ENCODE data around the gene WDR75.

Gene WDR75

GRCh38 chr2:189406586-189407233 lies 34.6 kb upstream of the WDR75 start:
- TF ChIP-seq SIN3A (IDR thresholded peaks at IDR 0.05; ENCODE audit: borderline replicate concordance, insufficient read depth, low read length), result no peak
- TF ChIP-seq, protein P1, sequence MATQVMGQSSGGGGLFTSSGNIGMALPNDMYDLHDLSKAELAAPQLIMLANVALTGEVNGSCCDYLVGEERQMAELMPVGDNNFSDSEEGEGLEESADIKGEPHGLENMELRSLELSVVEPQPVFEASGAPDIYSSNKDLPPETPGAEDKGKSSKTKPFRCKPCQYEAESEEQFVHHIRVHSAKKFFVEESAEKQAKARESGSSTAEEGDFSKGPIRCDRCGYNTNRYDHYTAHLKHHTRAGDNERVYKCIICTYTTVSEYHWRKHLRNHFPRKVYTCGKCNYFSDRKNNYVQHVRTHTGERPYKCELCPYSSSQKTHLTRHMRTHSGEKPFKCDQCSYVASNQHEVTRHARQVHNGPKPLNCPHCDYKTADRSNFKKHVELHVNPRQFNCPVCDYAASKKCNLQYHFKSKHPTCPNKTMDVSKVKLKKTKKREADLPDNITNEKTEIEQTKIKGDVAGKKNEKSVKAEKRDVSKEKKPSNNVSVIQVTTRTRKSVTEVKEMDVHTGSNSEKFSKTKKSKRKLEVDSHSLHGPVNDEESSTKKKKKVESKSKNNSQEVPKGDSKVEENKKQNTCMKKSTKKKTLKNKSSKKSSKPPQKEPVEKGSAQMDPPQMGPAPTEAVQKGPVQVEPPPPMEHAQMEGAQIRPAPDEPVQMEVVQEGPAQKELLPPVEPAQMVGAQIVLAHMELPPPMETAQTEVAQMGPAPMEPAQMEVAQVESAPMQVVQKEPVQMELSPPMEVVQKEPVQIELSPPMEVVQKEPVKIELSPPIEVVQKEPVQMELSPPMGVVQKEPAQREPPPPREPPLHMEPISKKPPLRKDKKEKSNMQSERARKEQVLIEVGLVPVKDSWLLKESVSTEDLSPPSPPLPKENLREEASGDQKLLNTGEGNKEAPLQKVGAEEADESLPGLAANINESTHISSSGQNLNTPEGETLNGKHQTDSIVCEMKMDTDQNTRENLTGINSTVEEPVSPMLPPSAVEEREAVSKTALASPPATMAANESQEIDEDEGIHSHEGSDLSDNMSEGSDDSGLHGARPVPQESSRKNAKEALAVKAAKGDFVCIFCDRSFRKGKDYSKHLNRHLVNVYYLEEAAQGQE (IDR thresholded peaks at IDR 0.05; ENCODE audit: insufficient read depth in 1 of 2, low read depth in 2 of 2, low read length in 2 of 2), result no peak
- TF ChIP-seq FOXP2 (optimal IDR thresholded peaks at IDR 0.05; ENCODE audit: borderline replicate concordance, extremely low read depth, extremely low read length, insufficient read depth), result no peak
- TF ChIP-seq TAF1 (IDR thresholded peaks at IDR 0.05; ENCODE audit: borderline replicate concordance, insufficient read depth, low read length), result no peak
- no peak for TF ChIP-seq POLR2AphosphoS5 (IDR thresholded peaks at IDR 0.05; ENCODE audit: low read depth, low read length)

- no peak for TF ChIP-seq TAF1 (IDR thresholded peaks at IDR 0.05; ENCODE audit: borderline replicate concordance, insufficient read depth, low read length)
- TF ChIP-seq FOXP2 (optimal IDR thresholded peaks at IDR 0.05; ENCODE audit: borderline replicate concordance, extremely low read depth, extremely low read length, insufficient read depth), result no peak
- TF ChIP-seq, protein P1 (IDR thresholded peaks at IDR 0.05; ENCODE audit: insufficient read depth in 1 of 2, low read depth in 2 of 2, low read length in 2 of 2), result no peak
- TF ChIP-seq SIN3A (IDR thresholded peaks at IDR 0.05; ENCODE audit: borderline replicate concordance, insufficient read depth, low read length), result no peak
- TF ChIP-seq POLR2AphosphoS5 (IDR thresholded peaks at IDR 0.05; ENCODE audit: low read depth, low read length), result no peak
These were observed 33.7 kb upstream of the WDR75 start for GRCh38 chr2:189407281-189408209.

DNA sequence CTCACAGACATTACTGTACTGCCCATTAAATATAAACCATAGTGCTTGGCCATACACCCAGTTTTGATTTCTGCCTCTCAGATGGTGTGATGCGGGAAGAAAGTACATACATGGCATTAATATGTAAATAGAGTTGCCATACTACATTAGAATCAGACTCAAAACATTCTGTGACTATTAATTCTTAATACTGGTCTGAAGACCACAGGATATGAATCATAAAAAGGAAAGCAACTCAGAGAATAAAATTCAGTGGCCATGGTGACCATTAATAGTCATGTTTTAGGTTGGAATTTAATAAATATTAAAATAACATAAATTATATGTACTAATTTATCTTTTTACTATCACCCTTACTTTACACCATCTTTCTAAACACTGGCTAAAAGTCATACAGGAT lies 33.0 kb upstream of the WDR75 start:
- TF ChIP-seq FOXP2 (optimal IDR thresholded peaks at IDR 0.05; ENCODE audit: borderline replicate concordance, extremely low read depth, extremely low read length, insufficient read depth) (no peak), SIN3A (IDR thresholded peaks at IDR 0.05; ENCODE audit: borderline replicate concordance, insufficient read depth, low read length) (no peak), TAF1 (IDR thresholded peaks at IDR 0.05; ENCODE audit: borderline replicate concordance, insufficient read depth, low read length) (no peak), POLR2AphosphoS5 (IDR thresholded peaks at IDR 0.05; ENCODE audit: low read depth, low read length) (no peak)
- TF ChIP-seq, protein P1 (IDR thresholded peaks at IDR 0.05; ENCODE audit: insufficient read depth in 1 of 2, low read depth in 2 of 2, low read length in 2 of 2), result no peak

DNA sequence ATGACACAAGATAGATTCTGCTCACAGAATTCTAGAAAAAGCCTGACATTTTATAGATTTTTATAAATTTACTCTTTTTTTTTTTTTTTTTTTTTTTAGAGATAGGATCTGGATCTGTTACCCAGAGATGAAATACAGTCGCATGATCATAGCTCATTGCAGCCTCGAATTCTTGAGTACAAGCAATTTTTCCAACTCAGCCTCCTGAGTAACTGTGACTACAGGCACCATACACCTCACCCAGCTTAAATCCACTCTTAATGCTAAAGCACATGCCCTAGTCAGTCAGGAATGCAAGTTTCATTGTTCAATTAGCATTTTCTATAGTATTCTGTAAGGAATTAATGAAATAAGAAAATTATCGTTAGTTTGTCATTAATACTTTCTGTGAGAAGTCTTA lies 32.1 kb upstream of the WDR75 start:
- TF ChIP-seq, protein P1 (IDR thresholded peaks at IDR 0.05; ENCODE audit: insufficient read depth in 1 of 2, low read depth in 2 of 2, low read length in 2 of 2), result no peak
- TF ChIP-seq SIN3A (IDR thresholded peaks at IDR 0.05; ENCODE audit: borderline replicate concordance, insufficient read depth, low read length) (no peak), POLR2AphosphoS5 (IDR thresholded peaks at IDR 0.05; ENCODE audit: low read depth, low read length) (no peak), TAF1 (IDR thresholded peaks at IDR 0.05; ENCODE audit: borderline replicate concordance, insufficient read depth, low read length) (no peak), FOXP2 (optimal IDR thresholded peaks at IDR 0.05; ENCODE audit: borderline replicate concordance, extremely low read depth, extremely low read length, insufficient read depth) (no peak)
